ENCODE data around the gene MIPEP.
"Not testable (repeated sequence)": the region's sequence is repeated elsewhere in the genome, so short reads cannot be mapped to it uniquely, and the experiment has no call there.

Gene MIPEP

DNA sequence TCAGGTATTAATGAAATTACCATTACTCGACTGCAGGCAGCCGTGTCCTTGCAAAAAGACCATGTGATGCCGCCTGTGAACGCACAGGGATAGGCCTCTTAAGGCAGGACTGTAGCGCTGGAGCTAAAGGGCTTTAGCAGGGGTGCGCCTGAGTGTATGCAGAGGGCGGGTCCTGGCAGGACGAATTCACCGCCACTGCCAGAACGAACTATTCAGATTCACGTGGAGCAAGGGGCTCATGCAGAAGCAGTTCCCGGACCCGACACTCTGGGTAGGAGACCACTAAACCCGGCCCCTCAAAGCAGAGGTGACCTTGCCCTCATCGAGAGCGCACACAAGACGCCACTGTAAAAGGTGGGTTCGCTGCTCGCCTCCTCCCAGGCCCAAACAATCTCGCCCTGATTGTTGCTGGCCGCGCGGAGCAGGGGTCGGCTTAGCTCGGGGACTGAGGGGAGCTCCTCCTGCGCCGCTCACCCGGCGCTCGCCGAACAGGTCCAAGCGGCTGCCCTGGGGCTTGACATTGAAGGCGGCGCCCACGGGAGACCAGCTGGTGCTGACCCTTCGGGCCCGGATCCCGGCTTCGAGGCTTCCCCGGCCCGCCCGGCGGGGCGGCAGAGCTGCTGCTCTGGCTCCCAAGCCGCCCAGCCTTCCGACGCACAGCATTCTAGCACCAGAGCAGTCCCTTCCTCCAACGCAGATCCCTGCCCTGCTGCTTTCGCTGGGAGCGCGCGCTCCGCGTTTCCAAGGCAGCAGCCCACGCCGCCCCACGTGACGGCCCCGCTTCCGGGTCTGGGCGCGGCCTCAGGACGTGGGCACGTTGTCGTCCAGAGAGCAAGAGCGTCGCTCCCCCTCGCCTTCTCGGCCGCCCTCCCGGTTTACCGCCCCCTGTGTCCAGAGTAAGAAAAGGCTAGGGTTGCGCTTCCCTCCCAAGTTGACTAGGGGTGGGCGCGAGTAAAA lies at the start of gene MIPEP:
MIPEP (minus strand) TSS at position 743 of the 957 bp plus-strand sequence; CDS start at position 663, 80 bp downstream.
- DNase-seq (ENCODE audit: low read depth in 2 of 2) = peak; percentile 90 to 92

GRCh38 chr13:23934520-23934919 lies 45.3 kb upstream of the MIPEP start:
- DNase-seq (ENCODE audit: low read depth in 2 of 2) = no peak

GRCh38 chr13:23928985-23929384 lies 39.8 kb upstream of the MIPEP start:
- no peak for DNase-seq (ENCODE audit: low read depth in 2 of 2)

- no peak for DNase-seq (ENCODE audit: low read depth in 2 of 2)
Measured at GRCh38 chr13:23923031-23923430, 33.8 kb upstream of the MIPEP start.

GRCh38 chr13:23922005-23922932 lies 33.1 kb upstream of the MIPEP start:
- DNase-seq (ENCODE audit: low read depth in 2 of 2) = no peak

GRCh38 chr13:23921451-23921888 lies 32.3 kb upstream of the MIPEP start:
- DNase-seq (ENCODE audit: low read depth in 2 of 2) = no peak

- no peak for DNase-seq (ENCODE audit: low read depth in 2 of 2)
Measured at GRCh38 chr13:23919006-23919405, 29.8 kb upstream of the MIPEP start.

GRCh38 chr13:23918208-23918607 lies 29.0 kb upstream of the MIPEP start:
- no peak for DNase-seq (ENCODE audit: low read depth in 2 of 2)

DNA sequence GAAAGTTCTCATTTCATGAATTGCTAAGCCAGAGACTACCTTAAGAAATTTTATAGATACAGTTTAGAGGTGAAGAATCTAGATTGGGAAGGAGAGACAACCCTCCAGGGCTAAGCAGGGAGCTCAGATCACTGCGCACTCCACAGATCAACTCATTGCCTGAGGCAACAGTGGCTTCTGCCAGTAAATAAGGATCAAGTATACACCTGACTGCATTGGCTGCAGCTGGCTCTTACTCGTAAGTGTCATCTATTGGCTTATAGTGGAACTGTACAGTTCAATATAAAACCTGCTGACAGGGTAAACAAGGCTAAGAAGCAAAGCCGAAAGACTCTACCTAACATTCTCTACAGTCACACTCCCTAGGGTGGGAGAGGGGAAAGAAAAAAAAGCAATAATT lies 26.1 kb upstream of the MIPEP start:
- DNase-seq (ENCODE audit: low read depth in 2 of 2) = no peak

GRCh38 chr13:23912469-23912868 lies 23.3 kb upstream of the MIPEP start:
- DNase-seq (ENCODE audit: low read depth in 2 of 2) = no peak

DNA sequence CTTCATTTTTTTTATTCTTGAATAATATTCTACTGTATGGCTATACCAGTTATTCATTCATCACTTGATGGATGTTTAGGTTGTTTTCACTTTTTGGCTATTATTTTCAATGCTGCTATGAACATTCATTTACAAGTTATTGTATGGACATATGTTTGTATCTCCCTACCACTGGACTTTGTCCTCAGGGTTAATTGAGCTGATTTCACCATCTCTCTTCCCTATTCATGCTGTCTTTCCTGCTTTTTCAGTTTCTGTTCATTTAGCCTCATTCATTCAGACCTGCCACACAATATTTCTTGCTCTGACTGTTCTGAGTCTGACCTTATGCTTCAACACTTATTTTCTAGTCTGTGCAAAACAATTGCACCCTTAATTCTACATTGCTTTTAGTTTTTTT lies 20.4 kb upstream of the MIPEP start:
- no peak for DNase-seq (ENCODE audit: low read depth in 2 of 2)

DNA sequence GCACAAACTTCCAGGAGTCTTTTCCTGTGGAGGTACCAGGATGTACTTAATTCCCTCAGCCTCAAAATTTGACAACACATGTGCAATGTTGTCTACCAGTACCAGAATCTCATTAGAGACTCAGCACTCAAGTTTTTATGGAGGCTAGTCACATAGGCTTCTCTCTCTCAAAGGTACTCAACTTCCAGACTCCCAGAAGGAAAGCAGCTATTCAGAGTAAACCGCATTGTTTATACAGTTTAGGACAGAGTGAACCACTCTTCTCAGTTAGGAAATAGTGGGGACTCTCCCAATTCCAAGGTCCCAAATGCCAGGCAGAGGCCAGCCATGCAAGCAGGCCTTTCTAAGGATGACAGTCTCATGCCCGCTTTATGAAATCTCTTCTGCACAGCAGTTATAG lies 16.6 kb upstream of the MIPEP start:
- no peak for DNase-seq (ENCODE audit: low read depth in 2 of 2)

DNA sequence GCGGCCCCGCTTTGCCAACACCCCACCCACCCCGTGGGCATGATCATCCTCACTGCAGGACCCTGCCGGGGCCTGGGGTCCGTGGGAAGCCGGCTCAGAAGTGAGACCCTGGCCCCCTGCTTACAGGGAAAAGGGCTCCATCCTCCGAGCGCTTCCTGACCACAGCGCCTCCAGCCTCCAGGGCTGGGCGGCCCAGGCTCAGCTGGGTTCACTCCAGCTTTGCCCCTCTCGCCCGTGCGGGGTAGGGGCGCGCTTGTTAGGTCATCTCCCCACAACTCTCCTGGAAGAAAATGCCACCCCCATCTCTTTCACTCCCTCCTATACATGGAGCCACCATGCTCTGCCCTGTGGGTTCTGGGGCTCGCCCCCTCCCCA lies 14.7 kb upstream of the MIPEP start:
- DNase-seq (ENCODE audit: low read depth in 2 of 2) = no peak

- no peak for DNase-seq (ENCODE audit: low read depth in 2 of 2)
Measured at GRCh38 chr13:23902975-23903905, 14.0 kb upstream of the MIPEP start.

- no peak for DNase-seq (ENCODE audit: low read depth in 2 of 2)
Measured at GRCh38 chr13:23901365-23901764, 12.2 kb upstream of the MIPEP start.

DNA sequence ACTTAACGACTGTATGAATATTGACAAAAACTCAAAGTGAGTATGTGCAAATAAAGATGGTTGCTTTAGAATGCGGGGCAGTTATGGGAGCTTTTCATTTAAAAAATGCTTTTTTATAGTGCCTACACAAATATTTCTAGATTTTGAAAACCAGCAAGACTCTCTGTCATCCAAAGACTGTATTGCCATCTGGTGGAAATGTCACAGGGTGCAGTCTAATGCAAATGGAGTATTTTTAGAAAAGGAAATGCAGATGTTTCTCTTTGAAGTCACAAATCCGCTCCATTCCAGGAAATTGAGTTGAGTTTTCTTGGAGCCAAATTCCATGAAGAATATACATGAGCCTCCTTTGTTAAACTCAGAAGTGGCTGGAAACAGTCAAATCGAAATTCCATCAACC lies 10.4 kb upstream of the MIPEP start:
- no peak for DNase-seq (ENCODE audit: low read depth in 2 of 2)

DNA sequence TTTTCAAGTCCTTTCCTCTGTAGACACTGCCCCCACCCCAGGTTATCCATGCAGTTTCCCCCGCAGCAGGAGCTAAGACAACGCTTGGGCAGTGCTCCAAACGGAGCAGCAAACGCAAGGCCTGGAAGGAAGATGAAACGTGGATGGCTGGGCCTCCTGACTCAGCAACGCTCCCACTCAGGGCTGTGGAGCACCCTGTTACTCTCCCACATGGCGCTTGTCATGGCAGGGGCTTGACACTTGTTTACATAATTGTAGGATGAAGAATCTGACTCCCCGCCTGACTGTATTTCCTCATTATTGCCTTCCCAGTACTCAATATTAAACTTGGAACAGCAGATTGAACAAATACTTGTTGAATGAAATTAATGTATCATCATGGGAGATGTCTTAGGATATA lies 8.9 kb upstream of the MIPEP start:
- DNase-seq (ENCODE audit: low read depth in 2 of 2) = no peak

DNA sequence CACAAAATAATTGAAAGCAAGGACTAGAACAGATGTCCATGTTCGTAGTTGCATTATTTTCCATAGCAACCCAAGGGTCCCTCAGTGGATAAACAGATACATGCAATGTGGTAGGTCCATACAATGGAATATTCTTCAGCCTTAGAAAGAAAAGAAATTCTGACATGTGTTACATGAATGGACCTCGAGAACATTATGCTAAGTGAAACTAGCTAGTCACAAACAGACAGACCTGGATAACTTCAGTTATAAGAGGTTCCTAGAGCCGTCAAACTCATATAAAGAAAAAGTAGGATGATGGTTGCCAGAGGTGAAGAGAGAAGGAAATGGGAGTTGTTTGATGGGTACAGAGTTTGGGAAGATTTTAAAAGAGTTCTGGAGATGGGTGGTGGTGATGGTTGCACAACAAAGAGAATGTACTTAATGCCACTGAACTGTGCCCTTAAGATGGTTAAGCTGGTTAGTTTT lies 8.3 kb upstream of the MIPEP start, which contains the start of gene C1QTNF9B:
C1QTNF9B (minus strand) TSS at position 51 of the 468 bp plus-strand sequence.
- DNase-seq (ENCODE audit: low read depth in 2 of 2) = not testable (repeated sequence)

DNA sequence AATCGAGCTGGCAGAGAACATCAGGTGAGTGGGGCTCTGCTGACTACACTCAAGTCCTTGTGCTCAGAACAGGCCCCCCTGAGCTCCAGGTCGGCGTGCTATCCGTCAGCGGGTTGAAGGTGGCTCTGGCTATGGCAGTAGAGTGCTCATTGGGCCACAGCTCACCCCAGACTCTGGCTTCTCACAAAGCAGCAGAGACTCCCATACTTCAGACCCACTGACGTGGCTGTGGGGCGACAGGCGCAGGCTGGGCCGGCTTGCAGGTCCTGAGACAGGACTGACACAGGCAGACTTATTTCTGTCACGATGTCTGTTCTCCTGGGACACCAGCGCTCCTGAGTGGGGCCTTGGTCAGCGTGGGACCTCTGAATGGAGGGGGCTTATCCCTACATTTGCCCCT lies 5.5 kb upstream of the MIPEP start:
- not testable (repeated sequence) for DNase-seq (ENCODE audit: low read depth in 2 of 2)

- DNase-seq (ENCODE audit: low read depth in 2 of 2) = not testable (repeated sequence)
Measured at GRCh38 chr13:23893791-23894190, 4.6 kb upstream of the MIPEP start.

Data from stimulated activated CD8-positive, alpha-beta memory T cell treated with anti-CD3 and anti-CD28 coated beads, Interleukin-15, amount 100 ng/mL, for 48 hours (primary cell).